ENCODE measurements around the gene OR5AU1. TPM values are rescaled to one million over a fixed set of nuclear protein-coding genes. Genes with fewer than 3 reads are reported as not detected.
A peak's percentile ranks its signal among the peaks of the same experiment; 100 is the strongest.

The OR5AU1 gene
- total RNA-seq, 1 donor from 2014 or later, result not detected

DNA sequence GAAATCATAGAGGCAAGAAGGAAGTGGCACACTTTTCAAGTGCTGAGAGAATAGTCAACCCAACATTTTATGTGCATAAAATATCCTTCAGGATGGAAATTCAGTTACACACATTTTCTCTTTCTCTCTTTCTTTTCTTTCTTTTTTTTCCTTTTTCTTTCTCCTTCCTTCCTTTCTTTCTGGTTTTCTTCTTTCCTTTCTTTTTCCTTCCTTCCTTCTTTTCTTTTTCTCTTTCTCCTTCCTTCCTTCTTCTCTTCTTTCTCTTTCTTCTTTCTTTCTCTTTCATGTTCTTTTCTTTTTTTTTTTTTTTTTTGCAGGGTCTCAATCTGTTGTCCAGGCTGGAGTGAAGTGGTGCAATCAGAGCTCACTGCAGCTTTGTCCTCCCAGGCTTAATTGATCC lies 38.7 kb upstream of the OR5AU1 start:
- H3K36me3 Mint-ChIP-seq, result no peaks in the 10 kb centered on the region
- no peak for TF ChIP-seq EZH2phosphoT487 (IDR thresholded peaks at IDR 0.05)
- no peak for TF ChIP-seq EZH2 (IDR thresholded peaks at IDR 0.05)
- TF ChIP-seq, protein P1, sequence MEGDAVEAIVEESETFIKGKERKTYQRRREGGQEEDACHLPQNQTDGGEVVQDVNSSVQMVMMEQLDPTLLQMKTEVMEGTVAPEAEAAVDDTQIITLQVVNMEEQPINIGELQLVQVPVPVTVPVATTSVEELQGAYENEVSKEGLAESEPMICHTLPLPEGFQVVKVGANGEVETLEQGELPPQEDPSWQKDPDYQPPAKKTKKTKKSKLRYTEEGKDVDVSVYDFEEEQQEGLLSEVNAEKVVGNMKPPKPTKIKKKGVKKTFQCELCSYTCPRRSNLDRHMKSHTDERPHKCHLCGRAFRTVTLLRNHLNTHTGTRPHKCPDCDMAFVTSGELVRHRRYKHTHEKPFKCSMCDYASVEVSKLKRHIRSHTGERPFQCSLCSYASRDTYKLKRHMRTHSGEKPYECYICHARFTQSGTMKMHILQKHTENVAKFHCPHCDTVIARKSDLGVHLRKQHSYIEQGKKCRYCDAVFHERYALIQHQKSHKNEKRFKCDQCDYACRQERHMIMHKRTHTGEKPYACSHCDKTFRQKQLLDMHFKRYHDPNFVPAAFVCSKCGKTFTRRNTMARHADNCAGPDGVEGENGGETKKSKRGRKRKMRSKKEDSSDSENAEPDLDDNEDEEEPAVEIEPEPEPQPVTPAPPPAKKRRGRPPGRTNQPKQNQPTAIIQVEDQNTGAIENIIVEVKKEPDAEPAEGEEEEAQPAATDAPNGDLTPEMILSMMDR (IDR thresholded peaks at IDR 0.05), result no peak
- no peak overlapping the region for H3K4me2 ChIP-seq
- H3K27me3 ChIP-seq, result no peaks in the 10 kb centered on the region
- H3K27ac ChIP-seq, result no peak overlapping the region
- peaks cover 15% of the 10 kb centered on the region for H3K9me3 Mint-ChIP-seq
- no peak for DNase-seq (ENCODE audit: low spot score)
- peaks cover 9% of the 10 kb centered on the region for H3K4me1 Mint-ChIP-seq
- peaks cover 15% of the 10 kb centered on the region for H3K27me3 Mint-ChIP-seq (ENCODE audit: insufficient read depth, low read depth)
- no peaks in the 10 kb centered on the region for H4K20me1 ChIP-seq (ENCODE audit: low read depth)
- H3K27ac Mint-ChIP-seq, result no peak overlapping the region
- no peaks in the 10 kb centered on the region for H3K9me3 ChIP-seq (ENCODE audit: low read depth)
- H3K79me2 ChIP-seq (ENCODE audit: low read depth), result no peaks in the 10 kb centered on the region
- H3K4me1 ChIP-seq, result peaks cover 3% of the 10 kb centered on the region
- H3F3A ChIP-seq (ENCODE audit: low read depth), result peaks cover 36% of the 10 kb centered on the region
- no peak overlapping the region for H2AFZ ChIP-seq (replicated peaks)
- no peak overlapping the region for H3K4me3 ChIP-seq
- H3K36me3 ChIP-seq, result no peaks in the 10 kb centered on the region
- H3K9ac ChIP-seq, result no peak overlapping the region
- no peak overlapping the region for H3K4me3 Mint-ChIP-seq

DNA sequence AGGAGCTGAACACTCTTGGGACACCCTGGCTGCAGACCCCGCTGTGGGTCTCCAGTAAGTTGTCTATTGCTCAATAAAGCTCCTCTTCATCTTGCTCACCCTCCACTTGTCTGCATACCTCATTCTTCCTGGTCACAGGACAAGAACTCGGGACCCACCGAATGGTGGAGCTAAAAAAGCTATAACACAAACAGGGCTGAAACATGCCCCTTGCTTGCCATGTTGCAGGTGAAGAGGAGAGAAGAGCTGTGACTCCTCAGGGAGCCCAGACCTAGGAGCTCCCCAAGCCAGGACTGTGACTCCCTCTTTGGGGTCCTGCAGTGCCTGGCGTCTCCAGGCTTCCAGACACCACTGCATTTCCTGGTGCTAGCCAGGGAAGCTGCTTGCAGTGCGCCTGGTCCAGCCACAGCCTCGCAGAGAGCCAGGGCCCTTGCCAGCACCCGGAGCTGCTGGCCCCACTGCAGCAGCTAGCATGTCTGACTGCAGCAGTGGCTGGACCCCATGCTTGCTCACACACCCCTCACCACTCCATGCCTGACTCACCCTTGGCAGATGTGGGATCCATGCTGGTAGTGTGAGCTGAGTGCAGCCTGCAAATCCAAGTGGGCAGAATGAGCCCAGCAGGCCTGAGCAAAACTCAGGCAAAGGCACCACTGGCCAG lies 37.1 kb upstream of the OR5AU1 start:
- Histone ChIP-seq H3K36me3 (no peaks in the 10 kb centered on the region), H3K27ac (no peak overlapping the region), H3K9ac (no peak overlapping the region), H3K4me1 (peaks cover 3% of the 10 kb centered on the region), H3K9me3 (ENCODE audit: low read depth) (no peaks in the 10 kb centered on the region), H3K27me3 (no peaks in the 10 kb centered on the region), H4K20me1 (ENCODE audit: low read depth) (no peaks in the 10 kb centered on the region), H3K79me2 (ENCODE audit: low read depth) (no peaks in the 10 kb centered on the region), H3K4me3 (no peak overlapping the region), H2AFZ (replicated peaks) (peak overlapping the region; percentile 71), H3F3A (ENCODE audit: low read depth) (peaks cover 36% of the 10 kb centered on the region), H3K4me2 (no peak overlapping the region)
- H3K36me3 Mint-ChIP-seq, result no peaks in the 10 kb centered on the region
- DNase-seq (ENCODE audit: low spot score), result no peak
- H3K9me3 Mint-ChIP-seq, result peaks cover 14% of the 10 kb centered on the region
- H3K4me3 Mint-ChIP-seq, result no peak overlapping the region
- TF ChIP-seq, protein P1 (IDR thresholded peaks at IDR 0.05), result no peak
- peaks cover 13% of the 10 kb centered on the region for H3K27me3 Mint-ChIP-seq (ENCODE audit: insufficient read depth, low read depth)
- H3K4me1 Mint-ChIP-seq, result peaks cover 9% of the 10 kb centered on the region
- no peak overlapping the region for H3K27ac Mint-ChIP-seq

DNA sequence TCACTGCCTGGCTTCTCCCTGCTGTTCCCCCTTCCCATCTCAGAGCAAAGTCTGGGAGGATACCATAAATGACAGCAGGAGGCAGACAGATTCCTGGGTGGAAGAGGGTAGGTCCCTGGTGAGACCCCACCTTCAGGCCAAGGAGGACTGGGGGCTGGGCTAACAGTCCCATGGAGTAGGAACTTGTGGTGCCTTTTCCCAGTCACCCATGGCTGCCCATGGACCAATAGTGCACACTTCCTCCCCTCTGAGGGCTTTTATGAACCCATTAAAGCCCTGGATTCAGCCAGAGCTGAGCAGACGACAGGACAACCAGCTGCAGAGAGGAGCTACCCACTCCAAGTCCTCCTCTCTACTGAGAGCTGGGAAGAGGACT lies 36.6 kb upstream of the OR5AU1 start:
- no peaks in the 10 kb centered on the region for H3K36me3 ChIP-seq
- H2AFZ ChIP-seq (replicated peaks), result peak overlapping the region; percentile 71
- DNase-seq (ENCODE audit: low spot score), result no peak
- peak overlapping the region; percentile 24 for H3K4me3 ChIP-seq
- no peak overlapping the region for H3K9ac ChIP-seq
- peaks cover 9% of the 10 kb centered on the region for H3K9me3 Mint-ChIP-seq
- H3K27me3 ChIP-seq, result no peaks in the 10 kb centered on the region
- H3K9me3 ChIP-seq (ENCODE audit: low read depth), result no peaks in the 10 kb centered on the region
- no peaks in the 10 kb centered on the region for H3K36me3 Mint-ChIP-seq
- H3K4me3 Mint-ChIP-seq, result peak overlapping the region; percentile 58
- no peak overlapping the region for H3K27ac ChIP-seq
- H3F3A ChIP-seq (ENCODE audit: low read depth), result peaks cover 34% of the 10 kb centered on the region
- peak overlapping the region; percentile 60 for H3K4me2 ChIP-seq
- no peak overlapping the region for H3K27ac Mint-ChIP-seq
- H3K4me1 Mint-ChIP-seq, result peaks cover 9% of the 10 kb centered on the region
- H3K79me2 ChIP-seq (ENCODE audit: low read depth), result no peaks in the 10 kb centered on the region
- peaks cover 3% of the 10 kb centered on the region for H3K4me1 ChIP-seq
- no peaks in the 10 kb centered on the region for H4K20me1 ChIP-seq (ENCODE audit: low read depth)
- TF ChIP-seq, protein P1 (IDR thresholded peaks at IDR 0.05), result no peak
- TF ChIP-seq EZH2 (IDR thresholded peaks at IDR 0.05) (no peak), EZH2phosphoT487 (IDR thresholded peaks at IDR 0.05) (no peak)
- H3K27me3 Mint-ChIP-seq (ENCODE audit: insufficient read depth, low read depth), result peaks cover 12% of the 10 kb centered on the region

All from neural progenitor cell (in vitro differentiated cells).